Astrocyte (in vitro differentiated cells and primary cell): ENCODE measurements around the gene SERTAD4. TPM values are rescaled to one million over a fixed set of nuclear protein-coding genes. Genes with fewer than 3 reads are reported as not detected.

ENCODE experiments used
- DNase-seq: peaks from one replicate; pipeline ENCODE4 v3.0.0-alpha.2; 2010; ENCODE audit warnings: low read depth
- FAIRE-seq: peaks from 2 replicates; lab custom pipeline; 2011; peaks lifted over from hg19 to GRCh38; lab: Jason Lieb, UNC
- H2AFZ ChIP-seq: 2 replicates; pipeline ENCODE4 v1.6.0; 2012; ENCODE audit warnings: low read depth, low read length, inconsistent platforms
- H3K27ac ChIP-seq: 2 replicates; pipeline ENCODE4 v1.5.1; 2011; ENCODE audit warnings: low read depth, low read length, inconsistent platforms
- H3K27me3 ChIP-seq: 2 replicates; pipeline ENCODE4 v1.6.0; 2011; ENCODE audit warnings: low read length, inconsistent platforms; ENCODE audit not compliant: insufficient read depth
- H3K36me3 ChIP-seq: 2 replicates; pipeline ENCODE4 v1.5.1; 2011; ENCODE audit warnings: low read length, inconsistent platforms; ENCODE audit not compliant: insufficient read depth
- H3K4me1 ChIP-seq: 2 replicates; pipeline ENCODE4 v1.5.1; 2011; ENCODE audit warnings: low read length, inconsistent platforms; ENCODE audit not compliant: insufficient read depth
- H3K4me2 ChIP-seq: 2 replicates; pipeline ENCODE4 v1.6.0; 2012; ENCODE audit warnings: low read length, inconsistent platforms
- H3K4me3 ChIP-seq: 2 replicates; pipeline ENCODE4 v1.5.1; 2011; ENCODE audit warnings: low read depth, mild to moderate bottlenecking, low read length, inconsistent platforms; ENCODE audit not compliant: insufficient read depth
- H3K79me2 ChIP-seq: 2 replicates; pipeline ENCODE4 v1.6.0; 2012; ENCODE audit warnings: mild to moderate bottlenecking, low read length, inconsistent platforms; ENCODE audit not compliant: insufficient read depth
- H3K9ac ChIP-seq: 2 replicates; pipeline ENCODE4 v1.6.0; 2012; ENCODE audit warnings: mild to moderate bottlenecking, low read length, inconsistent platforms
- H3K9me3 ChIP-seq: 2 replicates; pipeline ENCODE4 v1.5.1; 2012; ENCODE audit warnings: low read depth, mild to moderate bottlenecking, low read length, inconsistent platforms; ENCODE audit not compliant: insufficient read depth
- H4K20me1 ChIP-seq: 2 replicates; pipeline ENCODE4 v1.6.0; 2012; ENCODE audit warnings: low read length, inconsistent platforms; ENCODE audit not compliant: insufficient read depth
- H3K27ac Mint-ChIP-seq: one replicate; pipeline ENCODE4 v1.8.0; 2021; ENCODE audit warnings: mild to moderate bottlenecking, mixed read lengths; ENCODE audit not compliant: unreplicated experiment
- H3K27me3 Mint-ChIP-seq: one replicate; pipeline ENCODE4 v1.8.0; 2021; ENCODE audit warnings: low read depth, mixed read lengths; ENCODE audit not compliant: unreplicated experiment
- H3K36me3 Mint-ChIP-seq: one replicate; pipeline ENCODE4 v1.8.0; 2021; ENCODE audit warnings: low read depth, mixed read lengths; ENCODE audit not compliant: unreplicated experiment
- H3K4me1 Mint-ChIP-seq: one replicate; pipeline ENCODE4 v1.8.0; 2021; ENCODE audit warnings: low read depth, mixed read lengths; ENCODE audit not compliant: unreplicated experiment
- H3K4me3 Mint-ChIP-seq: one replicate; pipeline ENCODE4 v1.8.0; 2021; ENCODE audit warnings: mild to moderate bottlenecking, moderate library complexity, mixed read lengths; ENCODE audit not compliant: unreplicated experiment
- H3K9me3 Mint-ChIP-seq: one replicate; pipeline ENCODE4 v1.8.0; 2021; ENCODE audit warnings: mild to moderate bottlenecking, mixed read lengths; ENCODE audit not compliant: unreplicated experiment
- EZH2 ChIP-seq: IDR thresholded peaks from 2 replicates; pipeline ENCODE4 v1.6.1; 2012; ENCODE audit warnings: mild to moderate bottlenecking, low read length, inconsistent platforms; ENCODE audit not compliant: insufficient read depth
- total RNA-seq: library from RNA; stranded (reverse); gene quantifications from 2 replicates; pipeline ENCODE4 v1.2.1, GENCODE V29; 2021
- TF ChIP-seq, protein P1 (sequence below): IDR thresholded peaks from 2 replicates; pipeline ENCODE4 v1.5.1; 2011; ENCODE audit warnings: low read depth, mild to moderate bottlenecking, inconsistent platforms, low read length, moderate library complexity; ENCODE audit not compliant: insufficient read depth

SERTAD4 gene
- total RNA-seq, 1 donor from 2014 or later, result 4.6 TPM

- TF ChIP-seq EZH2, result no peak
- TF ChIP-seq, protein P1, sequence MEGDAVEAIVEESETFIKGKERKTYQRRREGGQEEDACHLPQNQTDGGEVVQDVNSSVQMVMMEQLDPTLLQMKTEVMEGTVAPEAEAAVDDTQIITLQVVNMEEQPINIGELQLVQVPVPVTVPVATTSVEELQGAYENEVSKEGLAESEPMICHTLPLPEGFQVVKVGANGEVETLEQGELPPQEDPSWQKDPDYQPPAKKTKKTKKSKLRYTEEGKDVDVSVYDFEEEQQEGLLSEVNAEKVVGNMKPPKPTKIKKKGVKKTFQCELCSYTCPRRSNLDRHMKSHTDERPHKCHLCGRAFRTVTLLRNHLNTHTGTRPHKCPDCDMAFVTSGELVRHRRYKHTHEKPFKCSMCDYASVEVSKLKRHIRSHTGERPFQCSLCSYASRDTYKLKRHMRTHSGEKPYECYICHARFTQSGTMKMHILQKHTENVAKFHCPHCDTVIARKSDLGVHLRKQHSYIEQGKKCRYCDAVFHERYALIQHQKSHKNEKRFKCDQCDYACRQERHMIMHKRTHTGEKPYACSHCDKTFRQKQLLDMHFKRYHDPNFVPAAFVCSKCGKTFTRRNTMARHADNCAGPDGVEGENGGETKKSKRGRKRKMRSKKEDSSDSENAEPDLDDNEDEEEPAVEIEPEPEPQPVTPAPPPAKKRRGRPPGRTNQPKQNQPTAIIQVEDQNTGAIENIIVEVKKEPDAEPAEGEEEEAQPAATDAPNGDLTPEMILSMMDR, result no peak
- H3K27ac ChIP-seq, result no peak overlapping the region
- peaks cover 7% of the 10 kb centered on the region for H3K27me3 Mint-ChIP-seq
- FAIRE-seq, result no peak
- DNase-seq, result no peak
- no peaks in the 10 kb centered on the region for H3K36me3 ChIP-seq
- no peaks in the 10 kb centered on the region for H4K20me1 ChIP-seq
- H3K27me3 ChIP-seq, result no peaks in the 10 kb centered on the region
- no peak overlapping the region for H3K9ac ChIP-seq
- no peaks in the 10 kb centered on the region for H3K79me2 ChIP-seq
- no peak overlapping the region for H3K27ac Mint-ChIP-seq
- H3K4me1 Mint-ChIP-seq, result peaks cover 7% of the 10 kb centered on the region
- H3K4me3 Mint-ChIP-seq, result no peak overlapping the region
- no peaks in the 10 kb centered on the region for H3K9me3 ChIP-seq
- H3K4me3 ChIP-seq, result no peak overlapping the region
- H3K9me3 Mint-ChIP-seq, result no peaks in the 10 kb centered on the region
- H2AFZ ChIP-seq, result no peak overlapping the region
- no peaks in the 10 kb centered on the region for H3K36me3 Mint-ChIP-seq
- H3K4me2 ChIP-seq, result peak overlapping the region; percentile 56
- peaks cover 43% of the 10 kb centered on the region for H3K4me1 ChIP-seq
Observed at GRCh38 chr1:210260096-210260495, 27.5 kb downstream of the SERTAD4 start.

DNA sequence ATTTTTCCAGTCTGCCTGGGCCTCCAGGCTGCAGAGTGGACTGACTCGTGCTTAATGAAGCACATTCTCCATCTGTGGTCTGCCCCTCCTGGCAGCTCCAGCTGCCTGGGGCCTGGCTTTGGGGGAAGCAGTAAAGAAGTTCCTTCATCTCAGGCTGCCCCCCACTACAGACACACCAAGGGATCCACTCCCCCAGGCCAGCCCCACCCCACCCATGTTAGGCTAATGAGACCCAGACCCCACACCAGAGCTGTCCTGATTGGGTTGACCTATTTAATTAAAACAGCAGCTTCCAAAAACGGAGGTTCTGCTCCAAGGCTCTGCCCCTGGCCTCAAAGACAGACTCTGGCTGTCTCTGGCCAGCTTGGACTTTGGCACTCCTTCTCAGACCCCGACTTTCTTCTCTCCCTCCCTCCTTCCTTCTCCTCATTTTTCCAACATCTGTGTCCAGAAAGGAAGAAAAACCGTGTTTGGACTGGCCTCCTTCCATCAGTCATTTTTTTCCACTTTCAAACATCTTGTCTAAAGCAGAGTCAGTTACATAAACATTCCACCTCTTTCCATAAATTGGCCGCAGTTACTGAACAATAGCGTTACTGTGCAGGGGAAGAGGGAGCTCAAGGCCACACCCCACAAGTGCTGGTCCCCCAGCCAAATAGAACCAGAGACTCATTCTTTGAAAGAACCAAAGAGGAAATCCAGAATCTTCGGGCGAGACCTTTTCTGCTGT lies 29.7 kb downstream of the SERTAD4 start:
- H2AFZ ChIP-seq, result peak overlapping the region; percentile 61
- peak overlapping the region; percentile 69 for H3K27ac ChIP-seq

More for the DNA sequence above, 29.7 kb downstream of the SERTAD4 start:
- peaks cover 3% of the 10 kb centered on the region for H3K36me3 Mint-ChIP-seq
- Histone ChIP-seq H3K9ac (peak overlapping the region; percentile 56), H3K4me1 (peaks cover 49% of the 10 kb centered on the region), H3K4me3 (peak overlapping the region; percentile 4), H3K9me3 (no peaks in the 10 kb centered on the region), H3K36me3 (no peaks in the 10 kb centered on the region), H3K79me2 (no peaks in the 10 kb centered on the region), H4K20me1 (no peaks in the 10 kb centered on the region), H3K4me2 (peak overlapping the region; percentile 68), H3K27me3 (no peaks in the 10 kb centered on the region)
- peak; percentile 97 for DNase-seq
- H3K4me3 Mint-ChIP-seq, result no peak overlapping the region
- H3K9me3 Mint-ChIP-seq, result no peaks in the 10 kb centered on the region
- no peaks in the 10 kb centered on the region for H3K27me3 Mint-ChIP-seq
- TF ChIP-seq, protein P1, result no peak
- TF ChIP-seq EZH2, result no peak
- no peak overlapping the region for H3K27ac Mint-ChIP-seq
- FAIRE-seq, result peak; percentile 64
- H3K4me1 Mint-ChIP-seq, result peaks cover 13% of the 10 kb centered on the region
